Mucosa of descending colon (tissue), 3 donors: ENCODE results near the gene ERGIC1. TPM values are rescaled to one million over a fixed set of nuclear protein-coding genes. Genes with fewer than 3 reads are reported as not detected.

Experiments used
- ATAC-seq: fragments of 200-7000 bp; cut with Tn5 transposase; one replicate; pipeline ENCODE4 v1.9.1; 2020; ENCODE audit warnings: mild to moderate bottlenecking, moderate library complexity
- DNase-seq, 3 donors: peaks; one replicate each; pipeline ENCODE4 v3.0.0-alpha.2; 2020
- H3K36me3 ChIP-seq: fragments of 200-600 bp; one replicate; pipeline ENCODE4 v1.8.0; 2021; ENCODE audit warnings: low read depth, mild to moderate bottlenecking
- H3K4me1 ChIP-seq: fragments of 200-600 bp; one replicate; pipeline ENCODE4 v1.8.0; 2021; ENCODE audit warnings: low read depth, mild to moderate bottlenecking
- H3K4me3 ChIP-seq: fragments of 200-600 bp; one replicate; pipeline ENCODE4 v1.8.0; 2021; ENCODE audit warnings: mild to moderate bottlenecking
- H3K9me3 ChIP-seq: fragments of 200-600 bp; one replicate; pipeline ENCODE4 v1.8.0; 2021; ENCODE audit warnings: mild to moderate bottlenecking
- intact Hi-C, 2 donors: fragments of 100-400 bp; cut with DNase I in 1 of 2; cut with micrococcal nuclease in 1 of 2; formaldehyde crosslinking; loops; one replicate each; pipeline versions ENCODE4 v1.11.0 to v1.11.1; 2022; cut with DNase I, micrococcal nuclease
- total RNA-seq, 3 donors: library from RNA; stranded (reverse); fragmentation: NEBNext Ultra II Directional in 2 of 3; extraction: Animal tissue kit (Norgen Biotek cat#: 25700) in 2 of 3; gene quantifications; one replicate each; pipeline versions ENCODE4 v1.2.1 to v1.2.4, GENCODE V29; 2021 to 2023
- TF ChIP-seq, protein P1 (sequence below): fragments of 200-600 bp; IDR thresholded peaks from one replicate; pipeline ENCODE4 v1.8.0; 2022; ENCODE audit warnings: antibody characterized with exemption, mild to moderate bottlenecking
- donor health status: DM: no; HTN: no; CAD: no; lungs with moderate emphysema.
- donor health status: DM: no; HTN: no; CAD: no.
- donor health status: DM: no; HTN: yes; CAD: no.

The ERGIC1 gene
- total RNA-seq, 3 donors from 2014 or later: 153 to 222 (median 199) TPM

- no peak for ATAC-seq
- DNase-seq: no peak
- Histone ChIP-seq H3K4me3 (no peak overlapping the region), H3K4me1 (no peaks in the 10 kb centered on the region), H3K9me3 (no peaks in the 10 kb centered on the region), H3K36me3 (no peaks in the 10 kb centered on the region)
- intact Hi-C loops: no loop called here
- TF ChIP-seq, protein P1, sequence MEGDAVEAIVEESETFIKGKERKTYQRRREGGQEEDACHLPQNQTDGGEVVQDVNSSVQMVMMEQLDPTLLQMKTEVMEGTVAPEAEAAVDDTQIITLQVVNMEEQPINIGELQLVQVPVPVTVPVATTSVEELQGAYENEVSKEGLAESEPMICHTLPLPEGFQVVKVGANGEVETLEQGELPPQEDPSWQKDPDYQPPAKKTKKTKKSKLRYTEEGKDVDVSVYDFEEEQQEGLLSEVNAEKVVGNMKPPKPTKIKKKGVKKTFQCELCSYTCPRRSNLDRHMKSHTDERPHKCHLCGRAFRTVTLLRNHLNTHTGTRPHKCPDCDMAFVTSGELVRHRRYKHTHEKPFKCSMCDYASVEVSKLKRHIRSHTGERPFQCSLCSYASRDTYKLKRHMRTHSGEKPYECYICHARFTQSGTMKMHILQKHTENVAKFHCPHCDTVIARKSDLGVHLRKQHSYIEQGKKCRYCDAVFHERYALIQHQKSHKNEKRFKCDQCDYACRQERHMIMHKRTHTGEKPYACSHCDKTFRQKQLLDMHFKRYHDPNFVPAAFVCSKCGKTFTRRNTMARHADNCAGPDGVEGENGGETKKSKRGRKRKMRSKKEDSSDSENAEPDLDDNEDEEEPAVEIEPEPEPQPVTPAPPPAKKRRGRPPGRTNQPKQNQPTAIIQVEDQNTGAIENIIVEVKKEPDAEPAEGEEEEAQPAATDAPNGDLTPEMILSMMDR: no peak
Measured at GRCh38 chr5:172925336-172925948, 91.4 kb downstream of the ERGIC1 start.

- H3K9me3 ChIP-seq: no peaks in the 10 kb centered on the region
- DNase-seq (no peak), ATAC-seq (no peak)
- H3K36me3 ChIP-seq: no peaks in the 10 kb centered on the region
- H3K4me1 ChIP-seq: no peaks in the 10 kb centered on the region
- intact Hi-C loops: no loop called here
- TF ChIP-seq, protein P1: no peak
- H3K4me3 ChIP-seq: no peak overlapping the region
Measured at GRCh38 chr5:172926008-172926523, 92.0 kb downstream of the ERGIC1 start.

- intact Hi-C loops: no loop called here
- TF ChIP-seq, protein P1: no peak
- DNase-seq (no peak), ATAC-seq (peak; percentile 13)
- no peaks in the 10 kb centered on the region for H3K9me3 ChIP-seq
- no peaks in the 10 kb centered on the region for H3K4me1 ChIP-seq
- H3K36me3 ChIP-seq: no peaks in the 10 kb centered on the region
- no peak overlapping the region for H3K4me3 ChIP-seq
Measured at GRCh38 chr5:172926796-172927195, 92.7 kb downstream of the ERGIC1 start.

DNA sequence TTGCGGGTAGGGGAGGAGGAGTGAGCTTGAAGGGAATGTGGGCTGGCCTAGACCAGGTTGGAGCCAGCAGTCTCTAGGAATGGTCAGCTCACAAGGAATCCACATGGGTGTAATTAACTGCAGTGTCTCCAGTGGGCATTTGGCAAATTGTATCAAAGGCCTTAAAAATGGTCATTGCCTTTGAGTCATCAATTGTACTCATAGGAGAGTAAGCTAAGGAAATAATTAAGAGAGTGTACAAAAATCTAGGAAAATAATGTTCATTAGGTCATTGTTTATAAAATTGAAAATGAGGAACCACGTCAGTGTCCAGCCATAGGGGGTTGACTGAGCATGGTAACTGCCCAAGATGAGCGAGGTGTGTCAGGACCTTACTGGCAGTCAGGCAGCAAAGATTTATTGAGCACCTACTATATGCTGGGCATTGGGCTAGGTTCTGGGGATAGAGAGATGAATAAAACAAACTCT is 95.4 kb downstream of the ERGIC1 start:
- H3K4me1 ChIP-seq: no peaks in the 10 kb centered on the region
- no peak for DNase-seq
- H3K4me3 ChIP-seq: no peak overlapping the region
- intact Hi-C loops: no loop called here
- no peak for ATAC-seq
- TF ChIP-seq, protein P1: no peak
- H3K9me3 ChIP-seq: no peaks in the 10 kb centered on the region
- H3K36me3 ChIP-seq: no peaks in the 10 kb centered on the region

GRCh38 chr5:172931001-172931536 is 97.0 kb downstream of the ERGIC1 start:
- intact Hi-C loops: loop anchor here in 1 of 2 donors (5.0 kb wide), 1 partner anchor 219 kb away; no protein-coding TSS in a partner anchor

More at GRCh38 chr5:172931001-172931536, 97.0 kb downstream of the ERGIC1 start:
- TF ChIP-seq, protein P1: no peak
- DNase-seq (no peak), ATAC-seq (no peak)
- no peaks in the 10 kb centered on the region for H3K9me3 ChIP-seq
- no peaks in the 10 kb centered on the region for H3K4me1 ChIP-seq
- no peak overlapping the region for H3K4me3 ChIP-seq
- H3K36me3 ChIP-seq: no peaks in the 10 kb centered on the region
